Right atrium auricular region (tissue), 2 donors: Measurements from ENCODE around the gene PCDHGC5. TPM values are rescaled to one million over a fixed set of nuclear protein-coding genes. Genes with fewer than 3 reads are reported as not detected.
A peak's percentile ranks its signal among the peaks of the same experiment; 100 is the strongest.

Source experiments
- DNase-seq: peaks from one replicate; pipeline ENCODE4 v3.0.0-alpha.2; 2019; ENCODE audit warnings: low spot score
- H3K27ac ChIP-seq, 2 donors: fragments of 200-600 bp; sonication (generic); 1 replicate in 1 of 2; 2 replicates in 1 of 2; pipeline ENCODE4 v1.5.1; 2016 to 2019
- H3K27me3 ChIP-seq, 2 donors: fragments of 200-600 bp; sonication (generic); one replicate each; pipeline versions ENCODE4 v1.5.1 to v1.6.0; 2017 to 2019
- H3K36me3 ChIP-seq: fragments of 200-600 bp; sonication (generic); one replicate; pipeline ENCODE4 v1.5.1; 2016
- H3K4me1 ChIP-seq, 2 donors: fragments of 200-600 bp; sonication (generic); one replicate each; pipeline versions ENCODE4 v1.5.1 to v1.6.0; 2017 to 2019
- H3K4me3 ChIP-seq, 2 donors: fragments of 200-600 bp; sonication (generic); 1 replicate in 1 of 2; 2 replicates in 1 of 2; pipeline ENCODE4 v1.5.1; 2017 to 2019; ENCODE audit warnings: mild to moderate bottlenecking in 1 of 2, moderate library complexity in 1 of 2
- H3K9me3 ChIP-seq, 2 donors: fragments of 200-600 bp; sonication (generic); one replicate each; pipeline ENCODE4 v1.5.1; 2019
- total RNA-seq, 2 donors: library from RNA; depleted of rRNA; stranded (reverse); fragments of >200 nt; gene quantifications; one replicate each; pipeline ENCODE4 v1.1.0, GENCODE V29; 2016
- TF ChIP-seq, protein P1 (sequence below), 2 donors: fragments of 200-600 bp; sonication (generic); IDR thresholded peaks; one replicate each; pipeline ENCODE4 v1.5.1; 2019; ENCODE audit warnings: antibody characterized with exemption in 2 of 2

PCDHGC5 gene
- total RNA-seq, 2 donors from 2014 or later, result 1.4 to 1.7 TPM

DNA sequence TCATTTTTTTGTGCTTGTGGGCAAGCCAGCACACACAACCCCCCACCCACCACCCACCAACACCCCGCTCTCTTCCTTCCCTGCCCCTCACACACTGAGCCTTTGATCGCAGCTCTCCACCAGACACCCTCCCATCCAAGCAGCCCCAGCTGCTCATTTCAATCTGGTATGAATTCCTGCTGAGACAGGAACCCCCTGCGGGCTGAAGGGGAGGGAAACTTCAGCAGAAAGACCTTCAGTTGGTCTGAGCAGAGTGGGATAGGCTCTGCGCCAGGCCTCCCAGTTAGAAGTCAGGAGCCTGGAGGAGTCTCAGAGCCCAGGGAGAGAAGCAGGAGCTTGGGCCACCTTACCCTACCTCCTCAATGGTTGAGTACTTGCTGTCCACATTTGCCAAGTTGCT, 7.2 kb downstream of the PCDHGC5 start:
- peaks cover 0 to 29% of the 10 kb centered on the region in 2 donors for H3K4me1 ChIP-seq
- no peaks in the 10 kb centered on the region for H3K27me3 ChIP-seq
- peaks cover 6% of the 10 kb centered on the region for H3K36me3 ChIP-seq
- no peak for DNase-seq
- no peak overlapping the region for H3K27ac ChIP-seq
- no peak overlapping the region for H3K4me3 ChIP-seq
- no peaks in the 10 kb centered on the region for H3K9me3 ChIP-seq
- TF ChIP-seq, protein P1, sequence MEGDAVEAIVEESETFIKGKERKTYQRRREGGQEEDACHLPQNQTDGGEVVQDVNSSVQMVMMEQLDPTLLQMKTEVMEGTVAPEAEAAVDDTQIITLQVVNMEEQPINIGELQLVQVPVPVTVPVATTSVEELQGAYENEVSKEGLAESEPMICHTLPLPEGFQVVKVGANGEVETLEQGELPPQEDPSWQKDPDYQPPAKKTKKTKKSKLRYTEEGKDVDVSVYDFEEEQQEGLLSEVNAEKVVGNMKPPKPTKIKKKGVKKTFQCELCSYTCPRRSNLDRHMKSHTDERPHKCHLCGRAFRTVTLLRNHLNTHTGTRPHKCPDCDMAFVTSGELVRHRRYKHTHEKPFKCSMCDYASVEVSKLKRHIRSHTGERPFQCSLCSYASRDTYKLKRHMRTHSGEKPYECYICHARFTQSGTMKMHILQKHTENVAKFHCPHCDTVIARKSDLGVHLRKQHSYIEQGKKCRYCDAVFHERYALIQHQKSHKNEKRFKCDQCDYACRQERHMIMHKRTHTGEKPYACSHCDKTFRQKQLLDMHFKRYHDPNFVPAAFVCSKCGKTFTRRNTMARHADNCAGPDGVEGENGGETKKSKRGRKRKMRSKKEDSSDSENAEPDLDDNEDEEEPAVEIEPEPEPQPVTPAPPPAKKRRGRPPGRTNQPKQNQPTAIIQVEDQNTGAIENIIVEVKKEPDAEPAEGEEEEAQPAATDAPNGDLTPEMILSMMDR (IDR thresholded peaks at IDR 0.05), result no peak

DNA sequence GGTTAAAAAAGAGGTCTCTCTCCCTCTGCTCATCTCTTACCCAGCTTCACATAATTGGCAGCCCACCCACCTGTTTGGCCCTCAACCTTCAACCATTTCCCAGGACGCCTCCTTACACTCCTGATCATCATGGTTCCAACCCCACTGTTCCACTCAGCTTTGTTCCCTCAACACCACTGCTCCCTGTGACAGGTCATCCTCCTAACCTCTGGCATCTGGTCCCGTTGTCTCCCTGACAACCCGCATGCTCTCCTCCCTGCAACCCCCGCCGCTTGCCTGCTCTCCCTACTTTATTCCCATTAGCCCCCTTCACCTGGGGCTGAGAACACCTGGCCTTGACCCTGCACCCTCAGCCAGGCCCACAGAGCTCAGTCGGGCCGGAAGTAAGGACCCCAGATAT, 12.9 kb downstream of the PCDHGC5 start:
- H3K36me3 ChIP-seq, result peaks cover 22% of the 10 kb centered on the region

DNA sequence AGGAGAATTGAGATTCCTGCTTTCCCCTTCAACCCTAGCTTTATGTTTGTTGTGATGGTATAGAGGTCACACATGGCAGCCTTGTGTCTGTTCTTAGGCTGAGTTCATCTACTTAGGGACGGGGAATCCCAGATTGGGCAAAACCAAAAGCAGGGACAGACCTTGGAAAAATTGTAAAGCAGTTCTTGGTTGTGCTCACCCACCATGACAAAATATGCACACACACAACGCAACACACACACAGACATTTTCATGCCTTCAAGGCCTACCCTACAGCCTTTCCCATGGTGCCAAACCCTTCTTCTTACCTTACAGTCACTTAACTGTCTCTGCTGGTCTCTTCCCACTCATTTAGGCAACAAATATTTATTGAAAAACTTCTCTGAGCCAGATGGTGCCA, 14.8 kb downstream of the PCDHGC5 start:
- H3K4me1 ChIP-seq, result peaks cover 0 to 24% of the 10 kb centered on the region in 2 donors
- no peak overlapping the region for H3K4me3 ChIP-seq
- peaks cover 26% of the 10 kb centered on the region for H3K36me3 ChIP-seq
- H3K9me3 ChIP-seq, result no peaks in the 10 kb centered on the region
- H3K27ac ChIP-seq, result no peak overlapping the region
- TF ChIP-seq, protein P1 (IDR thresholded peaks at IDR 0.05), result no peak
- no peak for DNase-seq
- H3K27me3 ChIP-seq, result no peaks in the 10 kb centered on the region

More for the DNA sequence above, 12.9 kb downstream of the PCDHGC5 start:
- no peak for DNase-seq
- Histone ChIP-seq H3K27ac (no peak overlapping the region), H3K4me3 (no peak overlapping the region), H3K4me1 (peaks cover 0 to 5% of the 10 kb centered on the region in 2 donors), H3K27me3 (no peaks in the 10 kb centered on the region), H3K9me3 (no peaks in the 10 kb centered on the region)
- TF ChIP-seq, protein P1 (IDR thresholded peaks at IDR 0.05), result no peak

DNA sequence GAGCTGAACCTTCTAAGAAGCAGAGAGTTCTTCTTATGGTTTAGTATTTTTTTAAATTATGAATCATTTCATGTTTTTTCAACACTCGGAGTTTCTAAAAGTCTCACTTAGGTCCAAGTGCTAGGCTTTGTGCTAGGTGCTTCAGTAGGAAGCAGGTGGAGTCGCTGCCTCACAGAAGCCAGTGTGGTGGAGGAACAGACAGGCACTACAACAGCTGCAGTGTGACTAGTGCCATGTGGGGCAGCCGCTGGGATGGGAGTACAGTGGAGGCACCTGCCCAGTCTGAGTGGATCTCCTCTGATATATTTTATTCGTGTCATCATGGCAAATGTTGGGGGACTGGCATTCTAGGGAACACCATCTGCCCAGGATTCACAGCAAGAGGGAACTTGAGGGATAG, 15.3 kb downstream of the PCDHGC5 start:
- H3K4me3 ChIP-seq, result no peak overlapping the region
- H3K36me3 ChIP-seq, result peaks cover 26% of the 10 kb centered on the region
- H3K9me3 ChIP-seq, result no peaks in the 10 kb centered on the region
- H3K4me1 ChIP-seq, result peaks cover 0 to 30% of the 10 kb centered on the region in 2 donors
- no peak for DNase-seq
- TF ChIP-seq, protein P1 (IDR thresholded peaks at IDR 0.05), result no peak
- no peaks in the 10 kb centered on the region for H3K27me3 ChIP-seq
- H3K27ac ChIP-seq, result no peak overlapping the region

DNA sequence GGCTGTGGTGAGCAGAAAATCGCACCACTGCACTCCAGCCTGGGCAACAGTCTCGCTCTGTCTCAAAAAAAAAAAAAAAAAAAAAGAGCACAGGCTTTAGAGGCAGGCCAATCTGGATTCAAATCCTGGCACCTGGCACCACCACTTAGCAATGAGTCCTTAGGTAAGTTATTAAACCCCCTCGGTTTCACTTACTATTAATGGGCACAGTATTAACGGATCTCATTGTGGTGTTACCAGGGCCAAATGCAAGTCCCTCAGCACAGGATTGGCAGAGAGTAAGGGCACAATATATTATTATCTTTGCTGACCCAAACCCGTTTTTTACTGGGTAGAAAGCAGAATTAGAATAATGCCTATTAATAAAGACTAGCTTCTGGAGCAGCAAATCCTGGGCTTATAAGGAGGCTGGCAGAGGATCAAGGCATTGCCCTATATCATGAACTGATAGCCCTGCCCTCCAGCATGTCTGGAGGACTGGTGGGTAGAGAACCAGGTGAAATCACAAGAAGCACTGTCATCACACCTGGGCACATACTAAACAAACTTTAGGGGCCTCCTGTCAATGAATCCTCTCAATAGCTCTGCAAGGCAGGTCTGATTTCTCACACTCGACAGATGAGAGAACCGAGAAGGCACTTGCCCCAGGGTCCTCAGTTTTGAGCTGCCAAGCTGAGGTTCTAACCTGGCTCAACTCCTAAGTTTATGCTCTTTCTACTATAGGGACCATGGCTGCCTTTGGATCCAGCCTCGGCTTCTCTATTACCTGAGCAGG, 17.7 kb downstream of the PCDHGC5 start:
- H3K9me3 ChIP-seq, result no peaks in the 10 kb centered on the region
- H3K4me3 ChIP-seq, result no peak overlapping the region
- DNase-seq, result no peak
- H3K27ac ChIP-seq, result peak overlapping the region; percentile 85 to 87
- TF ChIP-seq, protein P1 (IDR thresholded peaks at IDR 0.05), result no peak
- H3K4me1 ChIP-seq, result peaks cover 0 to 40% of the 10 kb centered on the region in 2 donors
- peaks cover 30% of the 10 kb centered on the region for H3K36me3 ChIP-seq
- no peaks in the 10 kb centered on the region for H3K27me3 ChIP-seq
